Astrocyte (in vitro differentiated cells and primary cell): ENCODE results near the gene CHL1. TPM values are rescaled to one million over a fixed set of nuclear protein-coding genes. Genes with fewer than 3 reads are reported as not detected.
A peak's percentile ranks its signal among the peaks of the same experiment; 100 is the strongest.

Source experiments
- DNase-seq: peaks from one replicate; pipeline ENCODE4 v3.0.0-alpha.2; 2010; ENCODE audit warnings: low read depth
- FAIRE-seq: peaks from 2 replicates; lab custom pipeline; 2011; peaks lifted over from hg19 to GRCh38; lab: Jason Lieb, UNC
- H2AFZ ChIP-seq: 2 replicates; pipeline ENCODE4 v1.6.0; 2012; ENCODE audit warnings: low read depth, low read length, inconsistent platforms
- H3K27ac ChIP-seq: 2 replicates; pipeline ENCODE4 v1.5.1; 2011; ENCODE audit warnings: low read depth, low read length, inconsistent platforms
- H3K27me3 ChIP-seq: 2 replicates; pipeline ENCODE4 v1.6.0; 2011; ENCODE audit warnings: low read length, inconsistent platforms; ENCODE audit not compliant: insufficient read depth
- H3K36me3 ChIP-seq: 2 replicates; pipeline ENCODE4 v1.5.1; 2011; ENCODE audit warnings: low read length, inconsistent platforms; ENCODE audit not compliant: insufficient read depth
- H3K4me1 ChIP-seq: 2 replicates; pipeline ENCODE4 v1.5.1; 2011; ENCODE audit warnings: low read length, inconsistent platforms; ENCODE audit not compliant: insufficient read depth
- H3K4me2 ChIP-seq: 2 replicates; pipeline ENCODE4 v1.6.0; 2012; ENCODE audit warnings: low read length, inconsistent platforms
- H3K4me3 ChIP-seq: 2 replicates; pipeline ENCODE4 v1.5.1; 2011; ENCODE audit warnings: low read depth, mild to moderate bottlenecking, low read length, inconsistent platforms; ENCODE audit not compliant: insufficient read depth
- H3K79me2 ChIP-seq: 2 replicates; pipeline ENCODE4 v1.6.0; 2012; ENCODE audit warnings: mild to moderate bottlenecking, low read length, inconsistent platforms; ENCODE audit not compliant: insufficient read depth
- H3K9ac ChIP-seq: 2 replicates; pipeline ENCODE4 v1.6.0; 2012; ENCODE audit warnings: mild to moderate bottlenecking, low read length, inconsistent platforms
- H3K9me3 ChIP-seq: 2 replicates; pipeline ENCODE4 v1.5.1; 2012; ENCODE audit warnings: low read depth, mild to moderate bottlenecking, low read length, inconsistent platforms; ENCODE audit not compliant: insufficient read depth
- H4K20me1 ChIP-seq: 2 replicates; pipeline ENCODE4 v1.6.0; 2012; ENCODE audit warnings: low read length, inconsistent platforms; ENCODE audit not compliant: insufficient read depth
- H3K27ac Mint-ChIP-seq: one replicate; pipeline ENCODE4 v1.8.0; 2021; ENCODE audit warnings: mild to moderate bottlenecking, mixed read lengths; ENCODE audit not compliant: unreplicated experiment
- H3K27me3 Mint-ChIP-seq: one replicate; pipeline ENCODE4 v1.8.0; 2021; ENCODE audit warnings: low read depth, mixed read lengths; ENCODE audit not compliant: unreplicated experiment
- H3K36me3 Mint-ChIP-seq: one replicate; pipeline ENCODE4 v1.8.0; 2021; ENCODE audit warnings: low read depth, mixed read lengths; ENCODE audit not compliant: unreplicated experiment
- H3K4me1 Mint-ChIP-seq: one replicate; pipeline ENCODE4 v1.8.0; 2021; ENCODE audit warnings: low read depth, mixed read lengths; ENCODE audit not compliant: unreplicated experiment
- H3K4me3 Mint-ChIP-seq: one replicate; pipeline ENCODE4 v1.8.0; 2021; ENCODE audit warnings: mild to moderate bottlenecking, moderate library complexity, mixed read lengths; ENCODE audit not compliant: unreplicated experiment
- H3K9me3 Mint-ChIP-seq: one replicate; pipeline ENCODE4 v1.8.0; 2021; ENCODE audit warnings: mild to moderate bottlenecking, mixed read lengths; ENCODE audit not compliant: unreplicated experiment
- CTCF ChIP-seq: IDR thresholded peaks from 2 replicates; pipeline ENCODE4 v1.5.1; 2011; ENCODE audit warnings: low read depth, mild to moderate bottlenecking, inconsistent platforms, low read length, moderate library complexity; ENCODE audit not compliant: insufficient read depth
- EZH2 ChIP-seq: IDR thresholded peaks from 2 replicates; pipeline ENCODE4 v1.6.1; 2012; ENCODE audit warnings: mild to moderate bottlenecking, low read length, inconsistent platforms; ENCODE audit not compliant: insufficient read depth
- total RNA-seq: library from RNA; stranded (reverse); gene quantifications from 2 replicates; pipeline ENCODE4 v1.2.1, GENCODE V29; 2021

The CHL1 gene
- total RNA-seq, 1 donor from 2014 or later = not detected

GRCh38 chr3:356952-357351 is 160.4 kb downstream of the CHL1 start:
- Histone ChIP-seq H3K4me3 (no peak overlapping the region), H2AFZ (no peak overlapping the region), H3K4me1 (peaks cover 12% of the 10 kb centered on the region), H3K9me3 (no peaks in the 10 kb centered on the region), H3K79me2 (no peaks in the 10 kb centered on the region), H4K20me1 (no peaks in the 10 kb centered on the region), H3K36me3 (no peaks in the 10 kb centered on the region), H3K27ac (no peak overlapping the region), H3K27me3 (no peaks in the 10 kb centered on the region), H3K4me2 (no peak overlapping the region), H3K9ac (no peak overlapping the region)
- TF ChIP-seq EZH2 (no peak), CTCF (no peak)
- DNase-seq (peak; percentile 23), FAIRE-seq (no peak)
- Mint-ChIP-seq H3K9me3 (no peaks in the 10 kb centered on the region), H3K4me1 (no peaks in the 10 kb centered on the region), H3K4me3 (no peak overlapping the region), H3K27me3 (no peaks in the 10 kb centered on the region), H3K36me3 (no peaks in the 10 kb centered on the region), H3K27ac (no peak overlapping the region)

GRCh38 chr3:359672-360071 is 163.1 kb downstream of the CHL1 start:
- no peaks in the 10 kb centered on the region for H3K9me3 ChIP-seq
- H3K4me2 ChIP-seq = no peak overlapping the region
- Mint-ChIP-seq H3K36me3 (no peaks in the 10 kb centered on the region), H3K4me1 (no peaks in the 10 kb centered on the region), H3K27ac (no peak overlapping the region), H3K27me3 (no peaks in the 10 kb centered on the region), H3K4me3 (no peak overlapping the region), H3K9me3 (no peaks in the 10 kb centered on the region)
- FAIRE-seq (no peak), DNase-seq (no peak)
- no peak overlapping the region for H2AFZ ChIP-seq
- no peaks in the 10 kb centered on the region for H3K27me3 ChIP-seq
- no peaks in the 10 kb centered on the region for H4K20me1 ChIP-seq
- H3K4me1 ChIP-seq = peaks cover 12% of the 10 kb centered on the region
- H3K27ac ChIP-seq = no peak overlapping the region
- no peak for TF ChIP-seq EZH2
- TF ChIP-seq CTCF = no peak
- no peaks in the 10 kb centered on the region for H3K36me3 ChIP-seq
- no peak overlapping the region for H3K9ac ChIP-seq
- no peak overlapping the region for H3K4me3 ChIP-seq
- no peaks in the 10 kb centered on the region for H3K79me2 ChIP-seq

GRCh38 chr3:362681-363338 is 166.2 kb downstream of the CHL1 start:
- Histone ChIP-seq H3K4me1 (no peaks in the 10 kb centered on the region), H3K27ac (no peak overlapping the region), H3K27me3 (no peaks in the 10 kb centered on the region), H3K9ac (no peak overlapping the region), H3K4me3 (no peak overlapping the region), H3K4me2 (no peak overlapping the region), H3K9me3 (no peaks in the 10 kb centered on the region), H4K20me1 (no peaks in the 10 kb centered on the region), H3K36me3 (no peaks in the 10 kb centered on the region), H3K79me2 (no peaks in the 10 kb centered on the region), H2AFZ (no peak overlapping the region)
- Mint-ChIP-seq H3K36me3 (no peaks in the 10 kb centered on the region), H3K4me3 (no peak overlapping the region), H3K27me3 (no peaks in the 10 kb centered on the region), H3K27ac (no peak overlapping the region), H3K9me3 (no peaks in the 10 kb centered on the region), H3K4me1 (no peaks in the 10 kb centered on the region)
- FAIRE-seq = no peak
- no peak for TF ChIP-seq CTCF
- TF ChIP-seq EZH2 = no peak
- no peak for DNase-seq
